H1 (cell line): ENCODE data around the gene YWHAB. TPM values are rescaled to one million over a fixed set of nuclear protein-coding genes. Genes with fewer than 3 reads are reported as not detected.

ENCODE experiments used
- CTCF ChIA-PET: fragments of 300-600 bp; sonication (Branson Sonifier 250); formaldehyde crosslinking; loops from one replicate; lab custom pipeline; 2021; ENCODE audit not compliant: partially characterized antibody; lab: Charles Lee
- POLR2A ChIA-PET: fragments of 300-600 bp; sonication (Branson Sonifier 250); formaldehyde crosslinking; loops from one replicate; lab custom pipeline; 2021; ENCODE audit warnings: inconsistent platforms; ENCODE audit not compliant: partially characterized antibody; lab: Charles Lee
- DNase-seq, 2 experiments: peaks; one replicate each; pipeline versions ENCODE4 v3.0.0 to v3.0.0-alpha.2; 2010 to 2022; ENCODE audit warnings: low spot score in 2 of 2, low read depth in 1 of 2, mixed read lengths in 1 of 2
- FAIRE-seq: peaks from 2 replicates; lab custom pipeline; 2011; peaks lifted over from hg19 to GRCh38; lab: Jason Lieb, UNC
- H2AFZ ChIP-seq: 2 replicates; pipeline ENCODE4 v1.8.1; 2012; ENCODE audit warnings: low read length, inconsistent platforms
- H2AK5ac ChIP-seq: 2 replicates; pipeline ENCODE4 v1.6.1; 2013; ENCODE audit warnings: low read depth, low read length
- H2BK120ac ChIP-seq: replicated peaks from 2 replicates; pipeline ENCODE3; 2013; ENCODE audit warnings: low read depth, low read length, inconsistent platforms
- H2BK12ac ChIP-seq: 2 replicates; pipeline ENCODE4 v1.6.1; 2013; ENCODE audit warnings: low read depth, low read length
- H2BK15ac ChIP-seq: 2 replicates; pipeline ENCODE4 v1.6.1; 2013; ENCODE audit warnings: low read length
- H2BK20ac ChIP-seq: 2 replicates; pipeline ENCODE4 v1.6.1; 2013; ENCODE audit warnings: low read length
- H2BK5ac ChIP-seq: 2 replicates; pipeline ENCODE4 v1.6.1; 2013; ENCODE audit warnings: low read depth, low read length
- H3K14ac ChIP-seq: 2 replicates; pipeline ENCODE4 v1.6.1; 2013; ENCODE audit warnings: inconsistent platforms; ENCODE audit not compliant: insufficient read length
- H3K18ac ChIP-seq: 2 replicates; pipeline ENCODE4 v1.6.1; 2013; ENCODE audit warnings: low read length; ENCODE audit errors: extremely low read depth
- H3K23ac ChIP-seq: 2 replicates; pipeline ENCODE4 v1.6.1; 2013; ENCODE audit warnings: inconsistent platforms; ENCODE audit not compliant: insufficient read length
- H3K23me2 ChIP-seq: 2 replicates; pipeline ENCODE4 v1.6.1; 2013; ENCODE audit warnings: low read depth, low read length
- H3K27ac ChIP-seq: 2 replicates; pipeline ENCODE4 v1.6.1; 2011; ENCODE audit warnings: low read depth, low read length, inconsistent platforms
- H3K27me3 ChIP-seq, 4 experiments: replicated peaks in 1 of 4; 1 replicate in 1 of 4; 2 replicates in 3 of 4; pipeline versions ENCODE4 v1.6.1 to v1.8.1; 2011 to 2013; ENCODE audit warnings: low read length in 3 of 4, mild to moderate bottlenecking in 3 of 4, inconsistent platforms in 2 of 4, mixed read lengths in 2 of 4, moderate library complexity in 1 of 4; ENCODE audit not compliant: control insufficient read depth in 3 of 4, insufficient read depth in 3 of 4; ENCODE audit errors: extremely low read depth in 1 of 4
- H3K36me3 ChIP-seq, 4 experiments: 2 replicates each; pipeline versions ENCODE4 v1.6.1 to v1.8.1; 2011 to 2013; ENCODE audit warnings: mild to moderate bottlenecking in 4 of 4, low read length in 3 of 4, moderate library complexity in 2 of 4, control low read depth in 1 of 4, inconsistent platforms in 1 of 4; ENCODE audit not compliant: insufficient read depth in 4 of 4, control insufficient read depth in 2 of 4
- H3K4ac ChIP-seq: replicated peaks from 2 replicates; pipeline ENCODE3; 2013; ENCODE audit warnings: low read length, low read depth, mixed read lengths, inconsistent platforms; ENCODE audit not compliant: insufficient read length
- H3K4me1 ChIP-seq, 4 experiments: replicated peaks in 1 of 4; 1 replicate in 1 of 4; 2 replicates in 3 of 4; pipeline versions ENCODE4 v1.6.1 to v1.8.1; 2011 to 2013; ENCODE audit warnings: low read length in 3 of 4, inconsistent platforms in 2 of 4, mixed read lengths in 1 of 4; ENCODE audit not compliant: insufficient read depth in 4 of 4, control insufficient read depth in 3 of 4
- H3K4me2 ChIP-seq, 2 experiments: 2 replicates each; pipeline versions ENCODE4 v1.6.1 to v1.8.1; 2011 to 2013; ENCODE audit warnings: low read depth in 2 of 2, low read length in 2 of 2, control low read depth in 1 of 2, inconsistent platforms in 1 of 2, mild to moderate bottlenecking in 1 of 2; ENCODE audit not compliant: insufficient read depth in 1 of 2
- H3K4me3 ChIP-seq, 4 experiments: fragments of 200-600, 300-600 bp in 1 of 4; sonication (generic), shearing (Covaris generic), sonication (Bioruptor Twin) in 1 of 4; 2 replicates each; pipeline versions ENCODE4 v1.5.1 to v1.8.1; 2011 to 2016; ENCODE audit warnings: low read length in 4 of 4, low read depth in 3 of 4, control low read depth in 2 of 4, inconsistent platforms in 2 of 4, mild to moderate bottlenecking in 2 of 4, mixed read lengths in 1 of 4, moderate library complexity in 1 of 4; ENCODE audit not compliant: insufficient read depth in 2 of 4; ENCODE audit errors: extremely low read depth in 1 of 4
- H3K56ac ChIP-seq: replicated peaks from 2 replicates; pipeline ENCODE3; 2013; ENCODE audit warnings: low read depth, mild to moderate bottlenecking, mixed read lengths, low read length, inconsistent platforms; ENCODE audit not compliant: insufficient read length
- H3K79me1 ChIP-seq: 2 replicates; pipeline ENCODE4 v1.6.1; 2013; ENCODE audit warnings: low read depth, low read length, control low read depth
- H3K79me2 ChIP-seq, 2 experiments: 2 replicates each; pipeline versions ENCODE4 v1.6.1 to v1.8.1; 2012 to 2013; ENCODE audit warnings: low read length in 2 of 2, mild to moderate bottlenecking in 2 of 2, inconsistent platforms in 1 of 2; ENCODE audit not compliant: insufficient read depth in 2 of 2, control insufficient read depth in 1 of 2
- H3K9ac ChIP-seq, 4 experiments: replicated peaks in 1 of 4; 1 replicate in 1 of 4; 2 replicates in 3 of 4; pipeline versions ENCODE4 v1.6.1 to v1.8.1; 2011 to 2013; ENCODE audit warnings: low read depth in 3 of 4, low read length in 3 of 4, control low read depth in 2 of 4, mild to moderate bottlenecking in 2 of 4, moderate library complexity in 2 of 4, inconsistent platforms in 1 of 4; ENCODE audit errors: extremely low read depth in 1 of 4
- H3K9me3 ChIP-seq, 2 experiments: 2 replicates each; pipeline versions ENCODE4 v1.6.1 to v1.8.1; 2012 to 2013; ENCODE audit warnings: mild to moderate bottlenecking in 2 of 2, moderate library complexity in 2 of 2, control low read depth in 1 of 2, inconsistent platforms in 1 of 2, low read depth in 1 of 2, low read length in 1 of 2, mixed read lengths in 1 of 2; ENCODE audit not compliant: insufficient read depth in 2 of 2
- H4K20me1 ChIP-seq, 2 experiments: replicated peaks in 1 of 2; 2 replicates each; pipeline versions ENCODE3 to v1.8.1; 2011 to 2013; ENCODE audit warnings: inconsistent platforms in 2 of 2, low read length in 2 of 2, mild to moderate bottlenecking in 1 of 2; ENCODE audit not compliant: insufficient read depth in 2 of 2, control insufficient read depth in 1 of 2
- H4K5ac ChIP-seq: 2 replicates; pipeline ENCODE4 v1.6.1; 2013; ENCODE audit warnings: low read length, low read depth, mixed read lengths, inconsistent platforms; ENCODE audit not compliant: insufficient read length
- H4K8ac ChIP-seq: 2 replicates; pipeline ENCODE4 v1.8.0; 2013; ENCODE audit warnings: mild to moderate bottlenecking, moderate library complexity, low read length, inconsistent platforms; ENCODE audit not compliant: insufficient read depth; ENCODE audit errors: extremely low read depth
- H4K91ac ChIP-seq: replicated peaks from 2 replicates; pipeline ENCODE3; 2013; ENCODE audit warnings: low read length, mixed read lengths, inconsistent platforms; ENCODE audit not compliant: insufficient read length
- WGBS, 2 experiments: shearing (Covaris generic) in 1 of 2; methylation state at CpG; one replicate each; pipeline versions ENCODE4 v1.1.6 to v1.1.7; 2013 to 2015; ENCODE audit warnings: low lambda C conversion rate in 2 of 2, mixed read lengths in 2 of 2, inconsistent platforms in 1 of 2, low coverage in 1 of 2, missing lambda C conversion rate in 1 of 2; ENCODE audit not compliant: insufficient replicate concordance in 2 of 2, insufficient coverage in 1 of 2, insufficient read length in 1 of 2; ENCODE audit errors: extremely low coverage in 1 of 2, missing lambda C conversion rate in 1 of 2; 5-methylcytosine and 5-hydroxymethylcytosine counted together
- polyA plus RNA-seq, 7 experiments: library from polyadenylated mRNA; depleted of rRNA in 3 of 7; stranded (reverse) in 5 of 7; unstranded in 2 of 7; fragments of >200 nt in 5 of 7; fragments of 200-250 nt in 2 of 7; gene quantifications; 1 replicate in 5 of 7; 2 replicates in 1 of 7; 4 replicates in 1 of 7; pipeline versions ENCODE4 v1.2.1 to v1.2.3, GENCODE V29; 2011 to 2013; ENCODE audit warnings: missing spikeins in 2 of 7, mixed read lengths in 2 of 7
- total RNA-seq: library from RNA; stranded (reverse); fragmentation: NEBNext Ultra II Directional; extraction: Animal tissue kit (Norgen Biotek cat#: 25700); gene quantifications from 2 replicates; pipeline ENCODE4 v1.2.1, GENCODE V29; 2021

The YWHAB gene
- total and polyA plus RNA-seq, 2 of the 8 experiments (the other 6 are each of a cell fraction or from before 2014, with no cell fraction given): 72.9 to 256 TPM

- 90% methylated on average over 2 of the region's 2 CpGs; no CpG with 5 or more reads in 1 of the 2 experiments for WGBS, 2 experiments
- Histone ChIP-seq H3K79me2 (no peaks in the 10 kb centered on the region), H2AFZ (no peak overlapping the region), H3K14ac (no peak overlapping the region), H3K9ac (no peak overlapping the region), H2BK20ac (no peak overlapping the region), H2AK5ac (no peak overlapping the region), H3K4me1 (no peaks in the 10 kb centered on the region), H3K4me3 (no peak overlapping the region), H3K56ac (no peak overlapping the region), H3K27ac (no peak overlapping the region), H4K91ac (no peak overlapping the region), H2BK120ac (no peak overlapping the region), H3K79me1 (peaks cover under 1% of the 10 kb centered on the region; the same call in 1 of the 2 replicates), H3K23ac (no peak overlapping the region), H3K18ac (no peak overlapping the region), H3K23me2 (no peaks in the 10 kb centered on the region), H3K4ac (no peak overlapping the region), H3K4me2 (no peak overlapping the region), H4K20me1 (peaks cover 5 to 6% of the 10 kb centered on the region in 2 experiments), H2BK5ac (no peak overlapping the region), H2BK15ac (no peak overlapping the region), H3K9me3 (no peaks in the 10 kb centered on the region), H3K36me3 (peaks cover 14 to 71% (median 48%) of the 10 kb centered on the region in 4 experiments), H2BK12ac (no peak overlapping the region), H4K5ac (no peak overlapping the region), H4K8ac (no peak overlapping the region), H3K27me3 (no peaks in the 10 kb centered on the region)
- POLR2A ChIA-PET: interaction anchor here (1.1 to 2.5 kb wide), 9 partner anchors 7 to 35 kb away, joined by 3 to 12 read pairs (median 5); partner anchors contain the start of gene TOMM34
- CTCF ChIA-PET: interaction anchor here (0.6 to 1.2 kb wide), 4 partner anchors 16 to 345 kb away, joined by 3 to 4 read pairs (median 3); no protein-coding TSS in a partner anchor
- no peak for DNase-seq
- no peak for FAIRE-seq
Observed at GRCh38 chr20:44946271-44946852, 60.9 kb downstream of the YWHAB start.
